Activated CD4-positive, alpha-beta T cell treated with anti-CD3 and anti-CD28 coated beads, Interleukin-2, amount 50 U/mL, for 48 hours (primary cell): ENCODE data around the gene ENTPD8.

Experiments
- DNase-seq, 2 experiments: peaks; one replicate each; pipeline ENCODE4 v3.0.0-alpha.2; 2020

Gene ENTPD8

GRCh38 chr9:137429974-137430722 is 11.0 kb downstream of the ENTPD8 start:
- DNase-seq: no peak

- DNase-seq: no peak
Measured at GRCh38 chr9:137429546-137429890, 11.6 kb downstream of the ENTPD8 start.

GRCh38 chr9:137428841-137429545 is 12.2 kb downstream of the ENTPD8 start:
- no peak for DNase-seq

- DNase-seq: no peak
Measured at GRCh38 chr9:137428311-137428630, 12.9 kb downstream of the ENTPD8 start.

GRCh38 chr9:137427454-137428310 is 13.5 kb downstream of the ENTPD8 start:
- DNase-seq: no peak

- no peak for DNase-seq
Measured at GRCh38 chr9:137426018-137426681, 15.0 kb downstream of the ENTPD8 start.

- no peak for DNase-seq
Measured at GRCh38 chr9:137423514-137424291, 17.5 kb downstream of the ENTPD8 start.

- DNase-seq: peak; percentile 95 to 96
Measured at GRCh38 chr9:137422604-137423513, 18.3 kb downstream of the ENTPD8 start, which contains the start of the genes EXD3 and NOXA1. TSS of gene EXD3 (minus strand) at chr9:137423162. CDS start at chr9:137395357, 27,805 bp downstream. TSS of gene NOXA1 (plus strand) at chr9:137423393. CDS start at chr9:137423530, 137 bp downstream.

GRCh38 chr9:137421838-137422603 is 19.1 kb downstream of the ENTPD8 start:
- no peak for DNase-seq

GRCh38 chr9:137417161-137418021 is 23.8 kb downstream of the ENTPD8 start:
- DNase-seq: no peak

- DNase-seq: no peak
Measured at GRCh38 chr9:137416563-137417151, 24.5 kb downstream of the ENTPD8 start.

GRCh38 chr9:137416006-137416562 is 25.1 kb downstream of the ENTPD8 start:
- DNase-seq: no peak

GRCh38 chr9:137415451-137415850 is 25.7 kb downstream of the ENTPD8 start:
- DNase-seq: no peak

GRCh38 chr9:137412431-137412830 is 28.7 kb downstream of the ENTPD8 start:
- no peak for DNase-seq

GRCh38 chr9:137411645-137412380 is 29.3 kb downstream of the ENTPD8 start:
- peak; percentile 64 to 70 for DNase-seq

- DNase-seq: no peak
Measured at GRCh38 chr9:137411260-137411644, 29.9 kb downstream of the ENTPD8 start.

GRCh38 chr9:137410891-137411249 is 30.3 kb downstream of the ENTPD8 start:
- DNase-seq: no peak
